MM.1S (cell line): Measurements from ENCODE around the gene SNTG2.

ENCODE experiments used
- EZH2 ChIP-seq: fragments of 300-600 bp; sonication (generic); optimal IDR thresholded peaks from 2 replicates; pipeline ENCODE3; 2017; ENCODE audit warnings: low read depth, mild to moderate bottlenecking, antibody characterized with exemption, low read length, mixed read lengths
- TF ChIP-seq, protein P1 (sequence below): fragments of 300-600 bp; sonication (generic); IDR thresholded peaks from 2 replicates; pipeline ENCODE4 v1.5.1; 2016; ENCODE audit warnings: antibody characterized with exemption, low read length, mixed read lengths

DNA sequence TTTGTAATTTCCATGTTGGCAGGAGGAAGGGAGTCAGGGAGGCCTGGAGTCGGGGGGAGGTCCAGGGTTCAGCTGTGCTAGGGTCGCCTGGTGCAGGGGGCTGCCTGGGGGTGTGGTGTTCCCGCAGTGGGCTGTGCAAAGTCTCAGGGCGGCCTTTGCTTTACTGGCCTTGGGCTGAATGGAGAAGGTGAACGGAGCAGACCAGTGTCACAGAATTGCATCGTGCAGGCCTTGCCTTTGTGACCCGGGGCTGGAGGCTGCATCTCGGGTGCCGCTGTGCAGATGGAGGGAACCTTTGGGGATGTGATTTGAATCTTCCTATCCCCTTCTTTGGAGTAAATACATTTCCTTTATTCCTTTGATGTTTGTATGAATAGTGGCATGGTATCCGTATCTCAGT is 8.8 kb downstream of the SNTG2 start:
- TF ChIP-seq, protein P1, sequence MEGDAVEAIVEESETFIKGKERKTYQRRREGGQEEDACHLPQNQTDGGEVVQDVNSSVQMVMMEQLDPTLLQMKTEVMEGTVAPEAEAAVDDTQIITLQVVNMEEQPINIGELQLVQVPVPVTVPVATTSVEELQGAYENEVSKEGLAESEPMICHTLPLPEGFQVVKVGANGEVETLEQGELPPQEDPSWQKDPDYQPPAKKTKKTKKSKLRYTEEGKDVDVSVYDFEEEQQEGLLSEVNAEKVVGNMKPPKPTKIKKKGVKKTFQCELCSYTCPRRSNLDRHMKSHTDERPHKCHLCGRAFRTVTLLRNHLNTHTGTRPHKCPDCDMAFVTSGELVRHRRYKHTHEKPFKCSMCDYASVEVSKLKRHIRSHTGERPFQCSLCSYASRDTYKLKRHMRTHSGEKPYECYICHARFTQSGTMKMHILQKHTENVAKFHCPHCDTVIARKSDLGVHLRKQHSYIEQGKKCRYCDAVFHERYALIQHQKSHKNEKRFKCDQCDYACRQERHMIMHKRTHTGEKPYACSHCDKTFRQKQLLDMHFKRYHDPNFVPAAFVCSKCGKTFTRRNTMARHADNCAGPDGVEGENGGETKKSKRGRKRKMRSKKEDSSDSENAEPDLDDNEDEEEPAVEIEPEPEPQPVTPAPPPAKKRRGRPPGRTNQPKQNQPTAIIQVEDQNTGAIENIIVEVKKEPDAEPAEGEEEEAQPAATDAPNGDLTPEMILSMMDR: no peak
- no peak for TF ChIP-seq EZH2
